NCI-H2107 treated with DMSO at 0.1 percent for 48 hours (cell line): Measurements from ENCODE around the gene C2orf74.
A peak's percentile ranks its signal among the peaks of the same experiment; 100 is the strongest.
"Not testable (repeated sequence)": the region's sequence is repeated elsewhere in the genome, so short reads cannot be mapped to it uniquely, and the experiment has no call there.

Source experiments
- DNase-seq: peaks from one replicate; lab custom pipeline; 2025; ENCODE audit not compliant: unreplicated experiment; lab: John Stamatoyannopoulos, UW

Gene C2orf74

DNA sequence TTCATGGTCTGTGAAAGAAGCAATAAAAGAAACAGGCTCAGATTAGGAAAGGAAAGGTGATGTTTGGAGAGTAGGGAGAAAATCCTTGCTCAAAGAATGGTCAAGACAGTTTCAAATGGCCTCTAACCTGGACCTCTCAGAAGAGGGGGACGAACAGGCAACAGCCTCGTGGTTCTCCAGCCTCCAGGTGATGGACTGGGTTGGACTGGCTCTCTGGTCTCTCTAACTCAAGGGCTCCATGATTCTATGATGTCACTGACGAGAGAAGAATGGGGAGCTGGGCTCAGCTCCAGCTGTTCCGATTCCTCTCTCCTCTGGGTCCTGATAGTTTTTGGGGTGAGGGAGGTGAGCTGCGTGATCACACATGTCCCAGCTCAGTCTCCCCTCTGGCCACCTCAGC, at the start of gene C2orf74:
TSS of gene C2orf74 (plus strand) at position 301 of the 400 bp plus-strand sequence. CDS start 327 bp downstream, outside the sequence.
- no peak for DNase-seq

DNA sequence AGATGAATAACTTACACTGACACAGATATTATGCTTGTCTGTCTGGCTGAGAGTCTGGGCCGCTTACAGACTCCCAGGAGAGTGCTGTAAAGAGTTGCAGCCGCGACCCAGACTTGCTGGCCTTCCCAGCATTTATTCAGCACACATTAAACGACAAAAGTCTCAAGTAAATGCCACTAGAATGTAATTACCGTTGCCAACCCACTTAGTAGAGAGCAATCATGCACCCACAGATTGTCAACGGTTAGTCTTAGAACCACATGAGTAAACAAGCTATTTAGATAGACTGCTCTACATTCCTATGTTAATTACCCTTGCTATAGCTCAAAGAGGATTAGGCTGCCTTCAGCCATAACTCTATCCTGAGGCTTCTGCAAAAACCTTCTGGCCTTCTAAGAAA, 47.8 kb upstream of the C2orf74 start:
- no peak for DNase-seq

DNA sequence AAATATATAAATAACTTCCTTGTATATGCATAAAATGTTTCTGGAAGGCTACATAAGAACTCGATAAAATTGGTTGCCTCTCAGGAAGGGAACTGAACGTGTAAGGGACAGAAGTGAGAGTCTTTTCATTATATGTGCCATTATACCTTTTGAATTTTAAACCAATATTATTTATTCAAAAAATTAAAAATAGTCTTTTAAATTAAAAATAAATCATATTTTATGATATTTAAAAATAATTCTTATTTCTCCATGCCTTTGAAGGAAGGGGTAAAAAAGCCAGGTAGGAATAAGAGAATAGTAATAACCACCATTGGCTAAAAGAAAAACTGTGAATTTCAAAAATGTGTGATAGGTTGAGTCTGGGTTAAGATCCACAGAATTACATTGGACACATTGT, 45.7 kb upstream of the C2orf74 start:
- no peak for DNase-seq

DNA sequence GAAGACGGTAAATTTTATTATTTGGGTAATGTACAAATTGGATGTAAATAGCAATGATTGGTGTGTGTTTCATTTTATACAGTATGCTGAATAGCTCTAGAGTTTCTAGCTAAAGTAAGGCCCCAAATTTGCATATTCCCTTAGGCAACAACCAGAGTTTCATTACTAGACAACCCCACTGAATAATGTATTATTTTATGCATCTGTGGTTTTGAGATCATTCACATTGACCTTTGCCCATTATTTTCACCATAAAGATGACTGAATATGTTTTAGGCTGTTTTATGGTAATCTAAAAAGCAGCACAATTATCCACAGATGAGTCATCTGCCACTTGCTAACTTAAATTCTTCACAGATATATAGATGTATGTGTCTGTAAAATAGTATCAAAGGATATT, 44.5 kb upstream of the C2orf74 start:
- DNase-seq = no peak

DNA sequence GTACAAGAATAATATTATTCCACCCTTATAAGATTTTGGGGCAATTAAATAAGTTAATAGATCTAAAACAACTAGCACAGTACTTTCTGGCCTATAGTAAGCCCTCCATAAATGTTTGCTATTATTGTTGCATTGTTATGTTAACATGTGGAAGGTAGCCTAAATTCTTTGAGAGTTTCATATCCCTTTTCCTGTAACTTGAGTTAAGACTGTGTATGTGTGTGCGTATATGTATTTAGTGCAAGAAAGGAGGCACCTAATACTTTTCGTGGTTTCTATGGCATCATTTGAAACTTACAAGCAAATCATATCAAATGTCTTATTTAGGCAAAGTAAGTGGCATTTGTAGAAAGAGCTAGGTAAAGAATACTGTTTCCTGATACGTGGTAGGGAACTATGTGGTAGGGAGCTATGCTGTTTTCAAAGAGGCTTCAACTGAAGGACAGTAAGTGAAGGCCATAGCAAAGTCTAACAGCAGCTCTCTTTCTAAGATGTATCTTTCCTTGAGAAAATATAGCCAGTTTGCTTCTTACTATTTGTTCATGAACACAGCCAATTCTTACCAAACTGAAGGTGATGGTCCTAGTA, 36.8 kb upstream of the C2orf74 start:
- DNase-seq = no peak

DNA sequence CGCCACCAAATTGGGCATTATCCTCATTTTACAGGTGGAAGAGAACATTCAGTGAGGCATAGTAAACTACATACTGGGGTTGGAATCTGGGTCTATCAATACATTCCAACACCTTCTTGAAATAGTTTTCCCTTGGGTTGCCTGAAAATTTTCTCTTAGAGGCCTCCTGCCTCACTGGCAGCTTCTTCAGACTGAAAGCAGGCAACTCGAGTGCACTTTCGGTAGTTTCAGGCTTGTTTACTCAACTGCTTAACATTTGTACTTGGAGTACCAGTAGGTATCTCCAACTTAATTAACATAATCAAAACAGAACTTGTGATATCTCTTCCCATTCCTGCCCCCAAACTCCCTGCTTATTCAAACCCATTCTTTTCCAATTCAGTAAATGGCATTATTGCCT, 36.2 kb upstream of the C2orf74 start:
- no peak for DNase-seq

DNA sequence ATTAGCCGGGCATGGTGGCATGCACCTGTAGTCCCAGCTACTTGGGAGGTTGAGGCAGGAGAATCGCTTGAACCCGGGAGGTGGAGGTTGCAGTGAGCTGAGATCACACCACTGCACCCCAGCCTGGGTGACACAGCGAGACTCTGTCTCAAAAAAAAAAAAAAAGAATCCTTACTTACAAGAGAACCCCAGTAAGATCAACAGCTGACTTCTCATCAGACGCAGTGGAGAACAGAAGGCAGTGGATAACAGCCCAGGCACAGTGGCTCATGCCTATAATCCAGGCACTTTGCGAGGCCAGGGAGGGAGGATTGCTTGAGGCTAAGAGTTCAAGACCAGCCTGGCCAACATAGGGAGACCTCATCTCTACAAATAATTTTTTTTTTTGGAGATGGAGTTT, 33.9 kb upstream of the C2orf74 start:
- DNase-seq = not testable (repeated sequence)

DNA sequence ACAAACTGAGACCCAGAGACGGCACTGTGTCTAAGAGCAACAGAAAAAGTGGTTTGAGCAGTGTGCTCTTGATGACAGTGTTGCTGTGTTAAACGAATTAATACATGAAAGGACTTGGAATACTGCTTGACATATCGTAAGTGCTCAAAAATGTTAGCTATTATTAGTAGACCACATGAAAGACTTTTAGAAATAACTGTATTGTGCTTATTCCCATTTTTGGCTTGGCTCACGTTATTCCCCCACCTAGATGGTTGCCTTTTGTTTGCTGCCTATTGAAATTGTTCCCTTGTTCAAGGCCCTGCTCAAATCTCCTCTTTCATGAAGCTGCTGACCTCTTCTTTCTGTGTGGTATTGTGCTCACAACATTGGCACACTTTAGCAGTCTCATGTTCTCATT, 27.8 kb upstream of the C2orf74 start:
- DNase-seq = no peak

DNA sequence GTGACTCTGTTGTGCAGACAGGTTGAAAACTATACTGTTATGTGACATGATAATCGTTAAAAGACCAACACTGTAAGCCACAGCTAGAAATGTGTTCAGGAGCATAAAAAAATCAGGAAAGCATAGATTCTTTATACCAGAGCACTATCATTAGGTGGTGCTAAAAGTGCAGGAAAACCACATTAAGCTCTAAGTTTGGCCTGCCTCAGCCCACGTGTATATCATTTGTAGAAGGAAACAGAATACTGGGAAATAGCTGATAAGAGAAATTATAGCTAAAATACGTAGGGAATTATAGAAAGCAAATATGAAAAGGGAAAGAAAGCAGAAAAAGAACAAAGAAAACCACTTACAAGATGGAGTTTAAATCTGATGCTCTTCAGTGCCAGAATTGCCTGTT, 26.5 kb upstream of the C2orf74 start:
- DNase-seq = no peak

DNA sequence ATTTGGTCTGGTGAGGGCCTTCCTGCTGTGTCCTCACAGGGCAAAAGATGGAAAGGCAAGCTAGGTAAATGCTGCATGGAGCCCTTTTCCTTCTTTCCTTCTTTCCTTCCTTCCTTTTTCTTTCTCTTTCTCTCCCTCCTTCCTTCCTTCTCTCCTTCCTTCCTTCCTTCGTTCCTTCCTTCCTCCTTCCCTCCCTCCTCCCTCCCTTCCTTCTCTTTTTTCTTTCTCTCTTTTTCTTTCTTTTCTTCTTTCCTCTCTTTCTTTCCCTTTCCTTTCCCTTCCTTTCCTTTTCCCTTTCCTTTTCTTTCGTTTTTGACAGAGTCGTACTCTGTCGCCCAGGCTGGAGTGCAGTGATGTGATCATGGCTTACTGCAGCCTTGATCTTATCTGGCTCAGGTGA, 23.1 kb upstream of the C2orf74 start:
- DNase-seq = no peak

DNA sequence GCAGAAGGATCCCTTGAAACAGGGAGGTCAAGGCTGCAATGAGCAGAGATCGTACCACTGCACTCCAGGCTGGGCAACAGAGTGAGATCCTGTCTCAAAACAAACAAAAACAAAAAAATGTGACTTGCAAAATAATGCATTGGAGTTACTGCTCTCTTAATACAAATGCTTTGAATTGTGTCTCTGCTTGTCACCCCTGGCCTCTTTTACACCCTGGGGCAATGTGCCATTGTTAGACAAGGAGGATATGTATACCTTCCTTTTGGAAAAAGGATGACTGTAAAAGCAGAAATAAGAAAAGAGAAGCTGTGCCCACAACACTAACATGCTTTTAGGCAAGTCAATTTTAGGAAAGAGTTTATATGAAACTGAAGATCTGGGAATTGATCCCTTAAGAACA, 20.8 kb upstream of the C2orf74 start:
- no peak for DNase-seq

DNA sequence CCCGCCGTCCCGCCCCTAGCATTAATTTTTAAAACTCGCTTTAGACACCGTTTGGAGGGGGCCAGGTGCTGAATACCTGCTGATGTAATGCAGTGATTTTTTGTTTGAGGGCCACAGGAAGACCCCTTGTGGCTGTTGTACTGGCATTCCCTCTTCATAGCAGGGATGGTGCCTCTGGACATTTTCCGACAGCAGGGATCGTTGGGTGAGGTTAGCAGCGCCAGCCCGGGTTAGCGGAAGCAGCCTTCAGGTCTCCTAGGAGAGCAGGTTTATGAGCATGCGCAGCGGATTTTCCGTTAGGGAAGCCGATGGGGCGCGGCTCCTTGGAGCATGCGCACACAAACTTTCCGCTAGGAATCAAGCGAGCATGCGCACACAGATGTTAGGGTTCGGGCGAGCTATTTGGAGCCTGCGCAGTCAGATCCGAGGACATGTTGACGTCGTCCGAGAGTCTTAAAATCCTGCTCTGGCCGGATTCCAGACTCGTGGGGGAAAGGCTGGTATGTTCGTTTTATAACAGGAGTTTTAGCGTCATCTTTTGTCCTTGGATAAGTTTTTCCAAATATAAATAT, 17.2 kb upstream of the C2orf74 start:
- DNase-seq = peak; percentile 96

DNA sequence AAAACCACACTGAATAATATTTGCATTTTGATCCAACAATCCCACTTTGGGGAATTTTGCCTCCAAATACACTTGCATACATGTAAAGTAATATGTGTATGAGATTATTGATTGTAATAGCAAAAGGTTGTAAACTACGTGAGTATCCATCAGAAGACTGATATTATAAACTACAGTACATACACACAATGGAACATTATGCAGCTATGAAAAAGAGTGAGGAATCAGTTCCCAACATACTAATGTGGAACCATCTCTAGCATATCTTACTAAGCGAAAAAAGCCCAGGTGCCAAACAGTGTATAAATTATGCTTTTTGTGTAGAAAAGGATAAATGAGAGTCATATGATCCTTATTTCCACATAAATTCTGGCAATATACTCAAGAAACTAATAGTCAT, 16.0 kb upstream of the C2orf74 start:
- DNase-seq = no peak

DNA sequence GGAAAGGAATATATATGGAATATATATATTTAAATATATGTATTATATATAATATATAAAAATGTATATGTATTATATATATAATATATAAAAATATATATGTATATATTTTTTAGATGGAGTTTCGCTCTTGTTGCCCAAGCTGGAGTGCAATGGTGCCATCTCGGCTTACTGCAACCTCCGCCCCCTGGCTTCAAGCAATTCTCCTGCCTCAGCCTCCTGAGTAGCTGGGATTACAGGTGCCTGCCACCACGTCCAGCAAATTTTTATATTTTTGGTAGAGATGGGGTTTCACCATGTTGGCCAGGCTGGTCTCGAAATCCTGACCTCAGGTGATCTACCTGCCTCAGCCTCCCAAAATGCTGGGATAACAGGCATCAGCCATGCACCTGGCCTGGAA, 13.9 kb upstream of the C2orf74 start:
- not testable (repeated sequence) for DNase-seq

DNA sequence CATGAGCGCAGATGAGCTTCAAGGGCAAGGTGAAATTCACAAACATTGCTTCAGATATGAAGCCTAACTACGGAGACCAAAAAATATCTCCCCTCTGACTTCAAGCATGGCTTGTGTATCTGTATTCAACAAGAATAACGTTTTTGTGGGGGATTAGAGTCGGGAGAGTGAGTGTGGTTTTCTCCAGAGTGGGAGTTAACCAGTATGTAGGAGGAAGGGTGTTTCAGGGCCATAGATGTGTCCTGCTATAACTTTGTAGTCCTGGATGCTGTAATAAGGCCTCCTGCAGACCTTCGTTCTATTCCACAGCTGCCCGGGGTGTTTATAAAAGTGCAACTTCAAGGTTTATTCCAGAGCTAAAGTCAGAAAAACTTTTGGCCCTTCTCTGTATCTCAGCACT, 12.9 kb upstream of the C2orf74 start:
- no peak for DNase-seq

DNA sequence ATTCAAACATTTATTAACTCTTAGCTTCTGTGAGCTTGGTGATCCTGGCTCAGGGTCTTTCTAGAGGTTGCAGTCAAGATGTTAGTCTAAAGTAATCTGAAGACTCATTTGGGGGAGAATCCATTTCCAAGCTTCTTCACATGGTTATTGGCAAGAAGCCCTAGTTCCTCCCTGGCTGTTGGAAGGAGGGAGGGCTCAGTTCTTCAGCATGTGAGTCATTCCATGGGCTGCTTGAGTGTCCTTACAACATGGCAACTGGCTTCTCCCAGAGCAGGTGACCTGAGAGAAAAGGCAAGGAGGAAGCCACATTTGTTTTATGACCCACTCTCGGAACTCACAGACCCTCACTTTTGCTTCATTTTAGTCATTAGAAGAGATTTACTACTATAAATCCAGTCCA, 10.6 kb upstream of the C2orf74 start:
- DNase-seq = no peak

DNA sequence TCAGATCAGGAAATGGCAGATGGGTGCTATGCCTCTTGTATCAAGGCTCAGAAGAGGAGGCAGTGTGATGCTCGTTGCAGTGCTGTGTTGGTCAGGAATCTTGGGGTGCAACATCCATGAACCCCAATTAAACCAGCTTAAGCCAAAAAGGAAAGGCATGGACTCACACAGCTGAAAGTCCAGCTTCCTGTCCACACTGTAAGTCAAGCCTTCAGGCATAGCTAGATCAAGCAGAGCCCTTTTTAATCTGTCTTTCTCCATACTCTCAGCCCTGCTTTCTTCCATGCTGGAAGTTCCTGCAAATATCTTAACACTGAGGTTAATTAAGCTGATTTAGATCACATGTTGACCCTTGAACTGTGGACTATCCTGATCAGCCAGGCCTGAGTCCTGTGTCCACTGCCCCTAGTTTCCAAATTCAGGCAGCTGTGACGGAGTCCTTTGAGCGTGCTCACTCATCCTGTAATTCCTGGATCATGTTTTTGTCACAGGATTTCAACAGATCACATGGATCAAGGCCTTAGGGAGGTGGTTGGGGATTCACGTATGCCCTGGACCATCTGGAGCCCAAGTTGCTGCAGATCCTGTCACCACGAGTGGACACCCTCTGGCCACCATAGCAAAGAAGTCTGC, 4.5 kb upstream of the C2orf74 start:
- DNase-seq = no peak

DNA sequence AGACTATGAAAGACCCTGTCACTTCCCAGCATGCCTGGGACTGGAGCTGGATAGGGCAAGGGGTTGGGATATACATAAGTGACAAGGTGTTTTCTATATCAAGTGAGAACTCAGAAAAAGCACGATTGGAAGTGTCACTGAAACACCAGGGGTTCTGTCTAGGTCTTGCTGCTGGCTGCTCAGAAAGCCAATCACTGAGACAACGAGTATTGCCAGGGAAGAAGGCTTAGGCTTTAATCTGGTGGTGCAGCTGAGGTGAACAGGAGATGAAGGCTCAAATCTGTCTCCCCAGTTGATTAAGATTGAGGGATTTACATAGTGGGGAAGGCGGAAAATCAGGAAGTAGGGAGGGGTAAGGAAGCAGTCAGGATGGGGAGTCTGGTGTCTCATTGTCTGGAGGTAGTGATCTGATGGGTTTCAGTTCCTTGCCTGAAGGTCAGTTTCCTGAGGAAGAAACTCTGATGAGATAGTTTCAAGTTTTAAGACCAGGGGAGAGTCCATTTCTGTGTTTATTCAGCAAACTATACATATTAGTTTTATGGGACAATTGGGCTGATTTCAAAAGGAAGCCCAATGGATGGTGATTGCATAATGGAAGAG, 3.5 kb upstream of the C2orf74 start:
- no peak for DNase-seq

DNA sequence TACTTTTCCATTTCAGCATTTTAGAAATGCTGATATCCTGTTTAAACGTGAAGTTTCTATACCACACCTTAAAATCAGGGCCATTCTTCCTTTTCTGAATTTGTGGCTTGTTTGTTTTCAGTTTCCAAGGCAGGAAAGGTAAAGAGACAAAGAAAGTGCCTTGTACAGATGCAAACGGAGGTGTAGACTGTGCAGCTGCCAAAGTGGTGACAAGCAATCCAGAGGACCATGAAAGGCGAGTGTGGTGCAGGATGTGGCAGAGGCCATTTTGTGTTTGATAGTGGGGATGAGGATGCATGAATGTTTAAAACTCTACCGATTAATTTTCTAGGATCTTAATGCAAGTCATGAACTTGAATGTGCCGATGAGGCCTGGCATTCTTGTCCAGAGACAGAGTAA, 733 bp downstream of the C2orf74 start:
- no peak for DNase-seq

DNA sequence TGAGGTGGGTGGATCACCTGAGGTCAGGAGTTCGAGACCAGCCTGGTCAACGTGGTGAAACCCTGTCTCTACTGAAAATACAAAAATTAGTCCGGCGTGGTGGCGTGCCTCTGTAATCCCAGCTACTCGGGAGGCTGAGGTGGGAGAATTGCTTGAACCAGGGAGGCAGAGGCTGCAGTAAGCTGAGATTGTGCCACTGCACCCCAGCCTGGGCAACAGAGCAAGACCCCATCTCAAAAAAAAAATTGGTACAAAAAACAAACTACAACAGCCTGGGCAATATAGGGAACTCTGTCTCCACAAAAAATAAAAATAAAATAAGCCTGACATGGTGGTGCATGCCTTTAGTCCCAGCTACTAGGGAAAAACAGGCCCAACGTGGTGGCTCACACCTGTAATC, 3.1 kb downstream of the C2orf74 start:
- not testable (repeated sequence) for DNase-seq

DNA sequence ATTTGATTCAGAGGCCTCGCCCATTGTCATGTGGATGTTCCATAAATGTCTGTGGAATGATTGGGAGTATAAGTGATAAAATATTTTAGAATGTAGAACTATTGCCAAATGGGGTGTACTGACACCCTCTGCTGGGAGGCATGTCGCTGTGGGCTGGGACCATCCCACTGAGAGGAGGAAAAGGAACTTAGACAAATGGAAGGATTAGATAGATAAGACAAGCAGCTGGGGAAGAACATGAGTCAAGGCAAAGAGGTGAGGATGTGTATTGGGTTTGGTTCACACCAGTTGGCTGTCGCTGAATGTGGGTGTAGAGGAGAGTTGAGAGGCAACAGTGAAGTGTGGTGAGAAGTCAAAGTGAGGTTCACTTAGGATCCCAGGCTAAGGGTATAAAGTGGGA, 4.0 kb downstream of the C2orf74 start:
- no peak for DNase-seq

DNA sequence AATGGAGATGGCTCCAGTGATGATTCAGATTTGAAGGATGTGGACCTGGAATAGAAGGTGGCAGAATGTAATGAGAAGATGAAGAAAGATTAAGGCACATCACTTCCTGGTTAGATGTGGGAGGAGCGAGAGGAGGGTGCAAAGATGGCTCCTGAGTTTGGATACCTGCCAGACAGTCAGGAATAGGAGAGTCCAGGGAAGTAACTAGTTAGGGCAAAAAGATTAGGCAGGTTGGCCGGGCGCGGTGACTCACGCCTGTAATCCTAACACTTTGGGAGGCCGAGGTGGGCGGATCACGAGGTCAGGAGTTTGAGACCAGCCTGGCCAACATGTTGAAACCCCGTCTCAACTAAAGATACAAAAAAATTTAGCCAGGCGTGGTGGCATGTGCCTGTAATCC, 5.6 kb downstream of the C2orf74 start:
- DNase-seq = no peak
